NCI-H2029 treated with DMSO at 0.1 percent for 48 hours (cell line): ENCODE data around the gene TEAD4.

Experiments
- DNase-seq: peaks from one replicate; lab custom pipeline; 2025; lab: John Stamatoyannopoulos, UW

TEAD4 gene

GRCh38 chr12:3083241-3083920, 124.2 kb downstream of the TEAD4 start:
- no peak for DNase-seq

DNA sequence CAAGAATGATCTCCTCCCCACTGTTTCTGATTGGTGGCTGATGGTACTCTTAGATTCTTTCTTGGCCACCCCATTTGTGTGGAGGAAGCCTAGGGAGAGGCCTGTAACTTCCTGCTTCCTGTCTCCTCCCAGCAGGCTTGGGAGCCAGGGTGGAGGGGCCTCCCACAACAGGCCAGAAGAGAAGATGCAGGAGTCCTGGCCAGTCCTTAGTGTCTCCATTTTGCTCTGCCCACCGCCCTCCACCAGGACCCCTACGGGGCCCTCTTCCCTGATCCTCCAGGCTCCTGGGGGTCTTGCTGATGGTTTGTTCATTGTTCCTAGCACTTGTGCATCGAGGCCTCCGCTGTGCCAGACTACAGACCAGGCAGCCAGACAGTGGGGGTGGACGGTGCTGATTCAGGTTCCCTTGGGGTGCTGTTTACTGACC, 124.7 kb downstream of the TEAD4 start:
- DNase-seq = no peak

- no peak for DNase-seq
These were observed 125.5 kb downstream of the TEAD4 start for GRCh38 chr12:3084742-3085141.

- no peak for DNase-seq
These were observed 126.3 kb downstream of the TEAD4 start for GRCh38 chr12:3085341-3086139.

GRCh38 chr12:3086211-3086610, 127.0 kb downstream of the TEAD4 start:
- no peak for DNase-seq

DNA sequence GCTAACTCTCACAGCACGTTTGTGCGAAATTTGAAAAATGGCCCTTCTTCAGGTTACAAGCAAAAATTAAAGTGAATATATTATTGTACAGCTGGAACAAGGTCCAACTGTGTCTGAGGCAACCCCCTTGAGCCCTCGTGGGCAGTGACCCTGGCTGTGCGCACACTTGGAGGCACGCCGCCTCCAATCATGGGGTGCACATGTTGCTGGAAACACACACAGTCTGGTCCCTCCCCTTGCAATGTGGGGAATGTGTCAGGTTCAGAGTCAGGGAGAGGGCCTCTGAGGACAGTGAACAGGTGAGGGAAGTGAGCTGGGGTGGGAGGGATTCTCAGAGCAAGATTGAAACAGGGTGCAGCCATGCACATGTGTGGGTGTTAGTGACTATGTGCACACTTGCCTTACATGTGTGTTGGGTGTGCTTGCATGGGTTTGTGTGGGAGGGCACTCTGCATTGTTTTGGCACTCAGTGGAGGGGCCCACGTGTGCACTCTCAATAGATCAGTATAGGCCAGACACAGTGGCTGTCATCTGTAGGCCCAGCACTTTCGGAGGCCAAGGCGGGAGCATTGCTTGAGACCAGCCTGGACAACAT, 127.6 kb downstream of the TEAD4 start:
- no peak for DNase-seq

DNA sequence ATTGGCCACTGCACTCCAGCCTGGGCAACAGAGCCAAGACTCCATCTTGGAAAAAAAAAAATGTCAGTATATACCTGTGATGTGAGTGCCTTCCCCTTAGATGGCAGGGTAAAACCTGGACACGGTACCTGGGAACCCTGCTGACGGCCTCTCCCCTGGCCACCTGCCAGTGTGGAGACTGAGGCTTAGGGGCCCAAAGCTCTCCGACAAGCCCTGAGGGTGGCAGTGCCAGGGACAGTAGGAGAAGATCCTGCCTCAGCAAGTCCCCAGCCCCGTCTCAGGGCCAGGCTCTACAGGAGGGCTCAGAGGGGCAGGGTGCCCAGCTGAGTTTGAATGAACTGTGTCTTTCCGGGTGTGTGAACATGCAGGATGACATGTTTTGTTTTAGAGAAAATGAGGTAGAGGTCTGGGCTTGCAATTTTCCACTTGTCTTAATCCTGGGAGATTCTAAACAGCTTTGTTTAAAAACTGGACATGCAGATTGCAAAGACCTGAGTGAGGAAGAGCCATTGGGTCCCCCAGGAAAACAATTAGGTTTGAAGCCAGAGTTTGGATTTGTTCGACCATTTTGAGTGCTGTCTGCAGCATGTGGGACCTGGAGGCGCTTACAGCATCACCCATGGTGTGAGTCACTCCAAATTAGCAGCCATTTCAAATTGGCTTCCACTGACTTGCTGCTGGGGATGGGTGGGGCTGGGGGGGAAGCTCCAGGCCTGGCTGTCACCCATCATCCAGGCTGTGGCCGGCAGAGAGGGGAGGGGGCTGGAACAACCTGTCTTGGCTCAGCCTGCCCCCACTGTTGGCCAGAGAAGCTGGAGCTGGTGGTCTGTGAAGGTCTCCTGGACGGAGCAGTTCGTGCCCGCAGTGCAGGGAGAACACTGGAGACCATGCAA, 128.8 kb downstream of the TEAD4 start:
- DNase-seq = no peak

DNA sequence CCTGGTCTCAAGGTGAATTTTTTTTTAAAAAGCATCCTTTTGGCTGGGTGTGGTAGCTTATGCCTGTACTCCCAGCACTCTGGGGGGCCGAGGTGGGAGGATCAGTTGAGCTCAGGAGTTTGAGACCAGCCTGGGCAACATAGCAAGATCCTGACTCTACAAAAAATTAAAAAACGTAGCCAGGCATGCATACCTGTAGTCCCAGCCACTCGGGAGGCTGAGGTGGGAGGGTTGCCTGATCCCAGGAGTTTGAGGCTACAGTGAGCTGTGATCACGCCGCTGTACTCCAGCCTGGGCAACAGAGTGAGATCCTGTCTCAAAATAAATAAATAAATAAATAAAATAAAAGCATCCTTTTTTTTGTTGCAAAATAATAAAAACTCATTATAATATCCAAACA, 130.4 kb downstream of the TEAD4 start:
- DNase-seq = no peak
